GM19240 (cell line): Measurements from ENCODE around the gene TRIM64C.
"Not testable (repeated sequence)": the region's sequence is repeated elsewhere in the genome, so short reads cannot be mapped to it uniquely, and the experiment has no call there.

Experiments
- DNase-seq: peaks from one replicate; pipeline ENCODE4 v3.0.0; 2011; ENCODE audit warnings: low spot score; ENCODE audit not compliant: insufficient read length

The TRIM64C gene

GRCh38 chr11:49059012-49059411 is at the start of gene TRIM64C:
TRIM64C (minus strand) TSS chr11:49059112; CDS start chr11:49059112, 0 bp downstream.
- not testable (repeated sequence) for DNase-seq

DNA sequence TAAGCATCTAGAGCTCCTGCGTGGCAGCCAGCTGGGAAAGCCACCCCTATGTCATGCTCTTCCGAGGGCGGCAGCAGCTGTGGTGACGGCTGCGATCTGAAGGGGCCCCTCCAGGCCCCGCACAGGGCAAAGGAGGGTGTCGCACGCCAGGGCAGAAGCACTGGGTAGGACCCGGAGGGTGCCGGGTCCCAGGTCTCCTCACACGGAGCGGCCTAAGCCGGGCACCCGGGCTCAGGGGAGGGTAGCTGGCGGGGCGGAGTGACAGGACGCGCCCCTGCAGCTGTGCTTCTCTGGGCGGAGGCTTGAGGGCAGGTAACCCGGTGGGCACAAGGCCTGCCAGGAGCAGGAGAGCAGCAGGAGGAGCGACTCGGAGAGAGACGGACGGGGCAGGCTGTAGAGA is 43.4 kb upstream of the TRIM64C start:
- not testable (repeated sequence) for DNase-seq

DNA sequence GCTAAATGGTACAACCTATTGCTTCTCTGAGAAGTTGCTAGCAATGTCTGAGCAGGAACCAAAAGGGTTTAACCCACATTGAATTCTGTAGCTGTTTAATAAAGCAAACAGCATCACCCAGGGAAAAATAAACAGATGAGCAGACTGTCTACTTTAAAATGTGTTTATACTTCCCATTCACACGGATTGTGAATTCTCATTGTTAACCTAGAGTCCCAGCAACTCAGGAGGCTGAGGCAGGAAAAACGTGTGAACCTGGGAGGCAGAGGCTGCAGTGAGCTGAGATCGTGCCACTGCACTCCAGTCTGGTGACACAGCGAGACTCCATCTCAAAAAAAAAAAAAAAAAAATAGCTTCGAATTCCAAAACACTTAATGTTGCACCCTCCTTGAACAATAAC is 11.0 kb upstream of the TRIM64C start:
- DNase-seq: not testable (repeated sequence)

- not testable (repeated sequence) for DNase-seq
Measured at GRCh38 chr11:49049821-49050220, 9.1 kb downstream of the TRIM64C start.

DNA sequence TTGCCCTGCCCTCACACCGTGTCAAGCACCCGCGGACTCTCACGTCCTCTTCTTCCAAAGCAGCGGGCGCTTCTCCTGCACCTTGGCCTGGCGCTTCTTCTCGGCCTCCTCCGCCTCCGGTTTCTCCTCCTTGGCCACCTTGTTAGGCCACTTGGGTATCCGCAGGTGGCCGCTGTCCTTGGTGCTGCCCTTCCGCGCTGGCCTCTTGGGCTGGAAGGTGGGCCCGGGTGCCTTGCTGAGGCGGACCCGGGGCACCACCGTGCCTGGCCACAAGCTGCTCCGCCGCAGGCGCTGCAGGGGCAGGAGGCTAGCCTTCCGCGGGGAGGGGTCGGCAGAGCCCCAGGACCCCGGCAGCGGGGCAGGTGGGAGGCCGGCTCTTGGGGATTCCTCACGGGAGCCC is 10.7 kb downstream of the TRIM64C start:
- DNase-seq: not testable (repeated sequence)

GRCh38 chr11:49028523-49028922 is 30.4 kb downstream of the TRIM64C start, which contains the start of gene TRIM49B:
TRIM49B (plus strand) TSS chr11:49028823; CDS start chr11:49031600, 2,777 bp downstream.
- DNase-seq: not testable (repeated sequence)
